NT2/D1 (cell line): ENCODE data around the gene DHRS7B.
A peak's percentile ranks its signal among the peaks of the same experiment; 100 is the strongest.
"Not testable (repeated sequence)": the region's sequence is repeated elsewhere in the genome, so short reads cannot be mapped to it uniquely, and the experiment has no call there.

Experiments used
- DNase-seq: peaks from one replicate; pipeline ENCODE4 v3.0.0-alpha.2; 2011; ENCODE audit warnings: low read depth, low spot score
- H3K27me3 ChIP-seq: 2 replicates; pipeline ENCODE4 v1.6.0; 2011; ENCODE audit warnings: mild to moderate bottlenecking; ENCODE audit not compliant: insufficient read length, insufficient read depth
- H3K36me3 ChIP-seq: 2 replicates; pipeline ENCODE4 v1.6.1; 2011; ENCODE audit warnings: mild to moderate bottlenecking, low read length, mixed read lengths; ENCODE audit not compliant: insufficient read depth, insufficient read length
- H3K4me1 ChIP-seq: 2 replicates; pipeline ENCODE4 v1.5.1; 2011; ENCODE audit not compliant: insufficient read depth, insufficient read length
- H3K4me3 ChIP-seq: 2 replicates; pipeline ENCODE4 v1.5.1; 2011; ENCODE audit warnings: low read depth; ENCODE audit not compliant: insufficient read length
- H3K9ac ChIP-seq: 2 replicates; pipeline ENCODE4 v1.6.0; 2011; ENCODE audit warnings: low read depth; ENCODE audit not compliant: insufficient read length
- H3K9me3 ChIP-seq: 2 replicates; pipeline ENCODE4 v1.5.1; 2011; ENCODE audit warnings: mild to moderate bottlenecking, low read length; ENCODE audit not compliant: insufficient read depth
- SUZ12 ChIP-seq: IDR thresholded peaks from 2 replicates; pipeline ENCODE4 v1.6.1; 2011; ENCODE audit not compliant: insufficient read length, insufficient read depth; ENCODE audit errors: extremely low read depth
- YY1 ChIP-seq: IDR thresholded peaks from 2 replicates; pipeline ENCODE4 v1.6.1; 2011; ENCODE audit not compliant: insufficient read length, insufficient read depth
- ZNF274 ChIP-seq: IDR thresholded peaks from 2 replicates; pipeline ENCODE4 v1.6.1; 2011; ENCODE audit warnings: mild to moderate bottlenecking, low read depth, low read length

DHRS7B gene

GRCh38 chr17:21113049-21113690 lies 13.6 kb upstream of the DHRS7B start:
- no peak overlapping the region for H3K4me3 ChIP-seq
- no peak for DNase-seq
- no peaks in the 10 kb centered on the region for H3K36me3 ChIP-seq
- no peak overlapping the region for H3K9ac ChIP-seq
- H3K27me3 ChIP-seq: no peaks in the 10 kb centered on the region
- no peaks in the 10 kb centered on the region for H3K4me1 ChIP-seq
- no peaks in the 10 kb centered on the region for H3K9me3 ChIP-seq
- TF ChIP-seq YY1 (no peak), ZNF274 (no peak), SUZ12 (no peak)

GRCh38 chr17:21113716-21114115 lies 13.0 kb upstream of the DHRS7B start:
- DNase-seq: no peak
- TF ChIP-seq ZNF274 (no peak), SUZ12 (no peak), YY1 (no peak)
- Histone ChIP-seq H3K9me3 (no peaks in the 10 kb centered on the region), H3K4me1 (no peaks in the 10 kb centered on the region), H3K9ac (no peak overlapping the region), H3K4me3 (no peak overlapping the region), H3K27me3 (no peaks in the 10 kb centered on the region), H3K36me3 (no peaks in the 10 kb centered on the region)

GRCh38 chr17:21114791-21115190 lies 12.0 kb upstream of the DHRS7B start:
- not testable (repeated sequence) for H3K4me1 ChIP-seq, H3K36me3 ChIP-seq, H3K4me3 ChIP-seq, DNase-seq, H3K9me3 ChIP-seq, H3K9ac ChIP-seq, H3K27me3 ChIP-seq

- Histone ChIP-seq H3K9ac (no peak overlapping the region), H3K9me3 (no peaks in the 10 kb centered on the region), H3K4me1 (no peaks in the 10 kb centered on the region), H3K4me3 (no peak overlapping the region), H3K36me3 (no peaks in the 10 kb centered on the region), H3K27me3 (no peaks in the 10 kb centered on the region)
- peak; percentile 67 for DNase-seq
- no peak for TF ChIP-seq YY1
These were observed 7.4 kb upstream of the DHRS7B start for GRCh38 chr17:21119247-21119918.

GRCh38 chr17:21119919-21120249 lies 6.9 kb upstream of the DHRS7B start:
- TF ChIP-seq ZNF274 (no peak), YY1 (no peak), SUZ12 (no peak)
- H3K9ac ChIP-seq: no peak overlapping the region
- H3K27me3 ChIP-seq: no peaks in the 10 kb centered on the region
- no peaks in the 10 kb centered on the region for H3K9me3 ChIP-seq
- DNase-seq: no peak
- H3K4me3 ChIP-seq: no peak overlapping the region
- no peaks in the 10 kb centered on the region for H3K4me1 ChIP-seq
- no peaks in the 10 kb centered on the region for H3K36me3 ChIP-seq

GRCh38 chr17:21124086-21124485 lies 2.7 kb upstream of the DHRS7B start:
- Histone ChIP-seq H3K4me3 (no peak overlapping the region), H3K9ac (no peak overlapping the region), H3K9me3 (no peaks in the 10 kb centered on the region), H3K4me1 (peaks cover 3% of the 10 kb centered on the region), H3K36me3 (no peaks in the 10 kb centered on the region), H3K27me3 (no peaks in the 10 kb centered on the region)
- TF ChIP-seq ZNF274: no peak
- TF ChIP-seq SUZ12: no peak
- no peak for TF ChIP-seq YY1
- no peak for DNase-seq

GRCh38 chr17:21124517-21124916 lies 2.2 kb upstream of the DHRS7B start:
- not testable (repeated sequence) for H3K9me3 ChIP-seq, DNase-seq, H3K4me1 ChIP-seq, H3K36me3 ChIP-seq, H3K4me3 ChIP-seq, H3K9ac ChIP-seq, H3K27me3 ChIP-seq

- H3K36me3 ChIP-seq: no peaks in the 10 kb centered on the region
- no peak for TF ChIP-seq SUZ12
- no peak for TF ChIP-seq YY1
- TF ChIP-seq ZNF274: no peak
- no peak overlapping the region for H3K9ac ChIP-seq
- DNase-seq: no peak
- H3K4me1 ChIP-seq: peaks cover 3% of the 10 kb centered on the region
- H3K9me3 ChIP-seq: no peaks in the 10 kb centered on the region
- H3K4me3 ChIP-seq: no peak overlapping the region
- H3K27me3 ChIP-seq: no peaks in the 10 kb centered on the region
These were observed 902 bp upstream of the DHRS7B start for GRCh38 chr17:21125862-21126261.
